HG03196 (cell line): ENCODE measurements around the gene DGKB.

Experiments used
- ATAC-seq: cut with Tn5 transposase; IDR thresholded peaks from one replicate; pipeline ENCODE4 v1.9.1; 2021; ENCODE audit not compliant: unreplicated experiment

DGKB gene

DNA sequence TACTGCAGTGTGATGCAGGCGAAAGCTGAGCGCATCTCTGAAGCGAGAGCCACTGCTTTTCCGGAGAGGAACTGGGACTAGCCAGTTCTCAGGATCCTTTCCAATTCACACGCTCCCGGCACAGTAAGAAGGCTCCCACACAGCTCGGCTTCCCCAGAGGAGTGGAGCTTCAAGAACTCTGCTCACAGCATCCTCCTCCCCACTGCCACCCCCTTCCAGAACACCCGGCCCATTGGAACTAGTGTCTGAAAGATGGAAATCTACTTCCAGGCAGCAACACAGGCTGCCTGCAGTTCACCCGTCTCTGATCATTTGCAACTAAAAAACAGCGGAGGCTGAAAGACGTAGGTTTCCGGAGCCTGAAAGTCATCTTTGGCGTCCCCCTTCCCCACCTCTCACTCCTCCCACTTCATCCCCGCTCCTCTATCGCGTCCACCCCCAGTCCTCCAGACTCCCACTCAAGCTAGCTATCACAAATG lies at the start of gene DGKB:
DGKB (minus strand) TSS at position 163 of the 479 bp plus-strand sequence.
- no peak for ATAC-seq

DNA sequence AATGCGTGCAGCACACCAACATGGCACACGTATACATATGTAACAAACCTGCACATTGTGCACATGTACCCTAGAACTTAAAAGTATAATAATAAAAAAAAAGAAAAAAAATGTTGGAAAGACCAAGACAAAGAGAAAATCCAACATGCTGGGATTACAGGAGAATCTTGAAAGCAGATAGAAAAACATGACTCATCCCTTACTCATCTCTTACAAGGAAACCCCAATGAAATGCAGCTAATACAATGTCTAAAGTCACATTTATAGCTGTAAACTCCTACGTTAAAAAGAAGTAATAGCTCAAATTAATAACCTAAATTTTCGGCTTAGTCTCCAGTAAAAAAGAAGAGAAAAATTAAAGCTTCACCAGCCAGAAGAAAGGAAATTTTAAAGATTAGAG lies 47.5 kb upstream of the DGKB start:
- ATAC-seq, result no peak

DNA sequence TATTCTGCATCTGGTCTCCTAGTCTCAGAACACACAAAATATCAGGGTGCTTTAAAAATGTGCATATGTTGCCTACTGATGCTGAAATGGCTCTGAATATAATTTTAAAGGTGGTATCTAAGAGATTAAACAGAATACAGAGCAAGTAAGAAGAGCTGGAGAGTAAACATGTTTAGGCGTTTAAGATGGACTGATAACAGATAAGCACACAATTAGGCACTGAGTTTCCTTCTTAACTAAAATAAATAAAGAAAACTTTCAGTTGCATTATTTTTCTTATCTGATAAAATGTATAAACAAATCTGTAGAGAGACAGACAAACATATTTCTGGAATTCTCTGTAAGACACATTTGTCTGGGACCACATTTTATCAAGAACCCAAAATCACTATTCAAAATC lies 35.6 kb upstream of the DGKB start:
- ATAC-seq, result no peak

DNA sequence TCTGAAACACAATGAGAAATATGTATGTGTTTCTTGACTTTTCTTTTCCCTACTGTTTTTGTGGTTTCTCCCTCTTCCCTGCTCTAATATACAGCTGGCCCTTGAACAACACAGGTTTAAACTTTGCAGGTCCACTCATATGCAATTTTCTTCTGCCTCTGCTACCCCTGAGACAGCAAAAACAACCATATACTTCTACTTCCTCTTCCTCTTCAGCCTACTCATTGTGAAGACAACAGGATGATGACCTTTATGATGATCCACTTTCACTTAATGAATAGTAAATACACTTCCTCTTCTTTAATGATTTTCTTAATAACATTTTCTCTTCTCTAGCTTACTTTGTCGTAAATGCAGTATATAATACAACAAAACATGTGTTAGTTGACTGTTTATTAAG lies 35.0 kb upstream of the DGKB start:
- no peak for ATAC-seq

GRCh38 chr7:14936554-14936953 lies 34.0 kb upstream of the DGKB start:
- ATAC-seq, result no peak

- no peak for ATAC-seq
Observed at GRCh38 chr7:14934839-14935238, 32.3 kb upstream of the DGKB start.

- ATAC-seq, result no peak
Observed at GRCh38 chr7:14931511-14932215, 29.1 kb upstream of the DGKB start.

- no peak for ATAC-seq
Observed at GRCh38 chr7:14924398-14924797, 21.8 kb upstream of the DGKB start.

- ATAC-seq, result no peak
Observed at GRCh38 chr7:14911077-14911476, 8.5 kb upstream of the DGKB start.

GRCh38 chr7:14908697-14909096 lies 6.1 kb upstream of the DGKB start:
- no peak for ATAC-seq

GRCh38 chr7:14905764-14906163 lies 3.2 kb upstream of the DGKB start:
- no peak for ATAC-seq

DNA sequence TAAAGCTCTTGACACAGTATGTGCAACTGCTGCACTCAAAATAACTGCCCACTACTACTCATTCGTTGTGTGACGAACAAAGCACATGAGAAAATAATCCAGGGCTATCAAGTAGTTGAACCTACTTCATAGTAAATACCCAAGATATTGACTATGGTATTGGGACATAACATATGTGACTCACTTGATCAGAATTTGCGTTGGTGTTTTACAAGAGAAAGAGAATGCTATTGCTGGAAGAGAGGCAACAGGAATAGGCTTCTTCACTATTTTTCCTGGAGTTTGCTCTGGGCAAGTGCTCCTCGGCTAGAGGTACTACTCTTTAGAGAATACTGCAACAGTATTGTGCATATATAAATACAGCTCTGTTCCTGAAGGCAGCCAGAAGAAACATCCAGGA lies 2.5 kb downstream of the DGKB start:
- ATAC-seq, result no peak

DNA sequence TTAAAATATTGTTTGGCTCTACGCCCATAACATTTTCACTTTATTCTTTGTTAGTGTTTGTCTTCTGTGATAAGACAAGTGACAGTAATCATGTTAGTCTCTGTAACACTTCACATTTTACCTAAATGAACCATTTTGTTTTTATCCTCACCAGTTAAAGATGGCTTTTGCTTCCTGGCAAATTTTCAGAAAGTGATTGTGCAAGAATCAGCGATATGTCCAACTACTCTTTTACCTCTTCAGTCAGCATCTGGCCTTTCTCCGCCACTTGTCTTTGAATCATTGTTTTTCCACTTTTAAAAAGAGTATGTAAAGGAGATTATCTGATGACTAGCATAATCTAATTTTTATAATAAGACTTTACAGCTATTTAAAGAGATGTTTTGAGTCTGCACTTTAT lies 3.5 kb downstream of the DGKB start:
- ATAC-seq, result no peak

DNA sequence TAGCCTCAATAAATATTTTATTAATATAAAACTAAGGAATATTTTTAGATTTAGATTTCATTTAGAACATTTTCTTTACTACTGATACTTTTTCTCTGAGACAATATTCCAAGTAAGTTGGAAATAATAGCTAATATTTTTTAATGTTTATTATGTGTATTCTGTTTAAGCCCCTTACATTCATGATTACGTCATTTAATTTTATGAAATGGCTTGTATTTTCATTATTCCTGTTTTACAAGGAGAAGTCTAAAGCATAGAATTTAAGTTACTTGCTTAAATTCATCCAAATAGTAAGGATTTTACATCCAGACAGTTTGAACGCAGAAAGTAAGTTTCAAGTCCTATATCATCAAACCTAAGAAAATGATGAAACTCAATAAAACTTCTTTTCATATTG lies 6.1 kb downstream of the DGKB start:
- ATAC-seq, result no peak

GRCh38 chr7:14894826-14895225 lies 7.7 kb downstream of the DGKB start:
- ATAC-seq, result no peak

DNA sequence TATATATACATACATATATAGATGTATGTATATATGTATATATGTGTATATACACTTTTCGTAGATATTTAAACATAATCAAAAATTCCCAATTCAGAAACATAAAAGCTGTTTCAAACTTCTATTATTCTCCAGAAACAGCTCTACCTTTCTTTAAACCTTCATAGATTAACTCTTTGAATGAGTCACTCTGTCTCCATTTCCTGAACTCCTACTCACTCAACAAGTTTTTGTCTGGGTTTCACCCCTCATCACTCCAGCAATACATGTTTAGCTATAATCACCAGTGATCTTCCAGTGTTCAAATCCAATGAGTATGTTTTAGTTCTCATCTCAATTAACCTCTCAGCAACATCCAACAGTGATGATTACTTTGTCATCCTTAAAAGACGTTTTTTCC lies 9.6 kb downstream of the DGKB start:
- ATAC-seq, result peak; percentile 55

DNA sequence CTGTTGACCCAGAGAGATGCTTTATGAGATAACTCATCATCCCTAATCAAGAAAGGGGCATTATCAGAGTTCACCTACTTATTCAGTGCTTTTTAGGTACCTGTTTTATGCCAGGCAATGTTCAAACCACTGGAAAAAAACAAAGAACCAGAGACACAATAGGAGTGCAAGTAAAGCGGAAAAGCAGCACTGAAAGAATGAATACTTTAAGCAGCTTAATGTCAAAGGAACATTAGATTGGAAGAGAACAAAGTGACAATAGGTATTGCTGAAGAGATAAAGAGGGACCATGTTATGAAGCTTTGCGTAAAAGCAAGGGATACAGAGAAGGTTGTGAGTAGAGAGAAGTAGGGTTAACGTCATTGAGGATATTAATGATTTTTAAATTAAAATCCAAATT lies 11.3 kb downstream of the DGKB start:
- no peak for ATAC-seq

DNA sequence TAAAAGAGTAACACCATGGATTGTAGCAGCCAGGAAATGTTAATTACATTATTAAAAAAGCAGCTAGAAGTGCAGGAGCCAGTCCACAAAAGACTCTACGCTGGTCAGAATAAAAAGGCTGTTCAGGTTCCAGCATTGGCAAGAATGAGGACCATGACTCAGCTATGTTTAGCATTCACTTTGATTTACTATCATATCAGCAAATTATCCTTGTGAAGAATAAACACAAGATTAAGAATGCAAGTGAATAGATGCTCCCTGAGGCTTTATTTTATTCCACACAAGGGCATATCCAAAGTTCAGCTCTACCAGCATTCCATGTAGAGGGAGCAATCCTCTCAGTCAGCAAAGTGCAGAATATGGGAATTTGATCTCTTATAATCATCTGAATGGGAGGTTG lies 13.6 kb downstream of the DGKB start:
- ATAC-seq, result no peak

DNA sequence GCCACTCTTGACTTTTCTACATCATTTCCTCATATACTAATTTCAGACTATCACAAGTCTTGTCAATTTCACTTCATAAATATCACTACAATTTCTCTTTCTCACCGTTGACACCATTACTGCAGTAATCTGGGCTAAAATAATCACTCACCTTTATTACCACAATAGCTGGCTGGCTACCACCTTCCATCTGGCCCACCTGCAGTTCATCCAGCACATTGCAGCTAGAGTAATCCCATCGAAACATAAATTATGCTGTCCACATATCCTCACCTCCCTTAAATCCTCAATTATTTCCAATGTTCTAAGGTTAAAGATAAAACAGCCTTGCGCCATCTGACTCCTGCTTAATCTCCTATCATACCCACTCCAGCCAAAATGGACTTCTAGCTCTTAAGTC lies 16.0 kb downstream of the DGKB start:
- no peak for ATAC-seq

DNA sequence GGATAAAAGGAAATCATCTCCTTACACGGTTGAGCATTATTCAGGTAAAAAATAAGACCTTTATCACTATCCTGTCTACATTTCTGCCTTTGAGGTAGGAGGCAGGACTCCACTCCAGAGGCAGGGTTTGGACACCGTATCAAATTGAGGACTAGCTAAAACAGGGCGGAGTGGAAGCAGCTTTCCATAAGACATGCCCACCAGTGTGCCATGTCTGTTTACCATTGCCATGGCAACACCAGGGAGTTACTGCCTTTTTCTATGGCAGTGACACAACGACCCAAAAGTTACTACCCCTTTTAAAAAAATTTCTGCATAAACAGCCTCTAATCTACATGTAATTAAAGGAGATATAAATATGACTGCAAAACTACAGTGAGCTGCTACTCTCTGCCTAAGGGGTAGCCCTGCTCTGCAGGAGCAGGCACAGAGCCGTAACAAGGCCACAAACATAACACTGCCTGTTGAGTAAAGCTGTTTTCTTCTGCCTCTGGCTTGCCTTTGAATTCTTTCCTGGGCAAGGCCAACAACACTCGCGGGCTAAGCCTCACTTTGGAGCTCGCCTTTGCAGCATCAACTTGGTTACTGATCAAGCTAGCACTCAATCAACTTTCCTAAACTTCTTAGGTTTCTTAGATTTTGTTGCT lies 26.5 kb downstream of the DGKB start:
- no peak for ATAC-seq

GRCh38 chr7:14871880-14872279 lies 30.7 kb downstream of the DGKB start:
- no peak for ATAC-seq

DNA sequence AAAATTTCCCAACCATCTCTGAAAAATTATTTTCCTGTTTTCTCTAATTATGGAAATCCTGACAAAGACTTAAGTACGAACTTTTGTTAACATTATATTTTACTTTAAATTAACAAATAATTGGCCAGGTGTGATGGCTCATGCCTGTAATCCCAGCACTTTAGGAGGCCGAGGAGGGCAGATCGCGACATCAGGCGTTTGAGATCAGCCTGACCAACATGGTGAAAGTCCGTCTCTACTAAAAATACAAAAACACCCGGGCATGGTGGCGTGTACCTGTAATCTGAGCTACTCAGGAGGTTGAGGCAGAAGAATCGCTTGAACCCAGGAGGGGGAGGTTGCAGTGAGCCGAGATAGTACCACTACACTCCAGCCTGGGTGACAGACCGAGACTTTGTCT lies 32.2 kb downstream of the DGKB start:
- no peak for ATAC-seq

GRCh38 chr7:14868937-14869336 lies 33.6 kb downstream of the DGKB start:
- ATAC-seq, result no peak
